ENCODE data around the gene GRK4. TPM values are rescaled to one million over a fixed set of nuclear protein-coding genes. Genes with fewer than 3 reads are reported as not detected.

GRK4 gene
- total RNA-seq, 1 experiment from 2014 or later: 3.8 TPM

DNA sequence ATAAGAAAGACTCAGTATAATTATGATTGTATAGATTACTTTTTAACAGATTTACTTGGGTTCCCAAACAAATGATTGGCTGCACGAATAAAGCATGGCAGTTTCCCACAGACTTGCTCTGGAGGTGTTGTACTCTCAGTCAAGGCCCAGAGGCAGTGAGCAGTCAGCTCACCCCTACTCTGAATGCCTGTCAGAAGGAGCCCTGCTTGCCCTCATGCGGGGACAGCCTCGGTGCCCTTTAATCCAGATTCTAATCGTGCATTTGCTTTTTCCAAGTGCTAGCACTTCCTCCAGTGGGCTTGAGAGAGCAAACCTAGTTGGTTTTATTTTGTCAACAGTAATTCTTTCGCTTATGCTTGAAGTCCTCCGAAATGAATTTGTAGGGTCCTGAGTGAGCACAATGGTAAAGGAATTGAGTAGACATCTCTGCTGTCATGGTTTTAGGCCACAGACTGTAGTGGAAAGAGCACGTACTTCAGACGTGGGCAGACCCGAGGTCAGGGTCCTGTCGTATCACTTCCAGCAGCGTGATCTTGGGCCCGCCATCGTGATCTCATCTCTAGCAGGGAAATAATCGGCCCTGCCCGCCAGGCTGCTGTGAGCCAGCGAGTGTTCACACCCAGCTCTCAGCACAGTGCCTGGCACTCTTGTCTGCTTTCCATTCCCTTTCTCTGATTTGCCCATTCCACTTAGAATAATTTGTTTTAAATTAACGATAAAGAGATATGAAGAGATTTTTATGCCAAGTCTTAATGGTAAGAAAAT is 48.3 kb downstream of the GRK4 start:
- no peaks in the 10 kb centered on the region for H4K20me1 ChIP-seq (ENCODE audit: insufficient read depth, low read depth, low read length)
- no peak overlapping the region for H2AFZ ChIP-seq (ENCODE audit: low read length)
- no peaks in the 10 kb centered on the region for H3K9me3 ChIP-seq (ENCODE audit: low read length)
- H3K27ac ChIP-seq (ENCODE audit: low read length): no peak overlapping the region
- no peak overlapping the region for H3K4me2 ChIP-seq (ENCODE audit: low read depth, low read length, poor library complexity, severe bottlenecking)
- no peak for DNase-seq
- no peaks in the 10 kb centered on the region for H3K9me2 ChIP-seq (replicated peaks; ENCODE audit: insufficient read depth, low read length)
- no peak overlapping the region for H3K9ac ChIP-seq (ENCODE audit: low read length)
- no peak overlapping the region for H3K4me3 ChIP-seq (ENCODE audit: low read length)
- no peaks in the 10 kb centered on the region for H3K79me2 ChIP-seq (ENCODE audit: low read length)
- no peaks in the 10 kb centered on the region for H3K4me1 ChIP-seq (ENCODE audit: low read length)
- H3K36me3 ChIP-seq (ENCODE audit: insufficient read depth, low read length): no peaks in the 10 kb centered on the region
- H3K27me3 ChIP-seq (ENCODE audit: low read length): no peaks in the 10 kb centered on the region

GRCh38 chr4:3013323-3013722 is 50.0 kb downstream of the GRK4 start:
- Histone ChIP-seq H3K4me1 (ENCODE audit: low read length) (peaks cover 7% of the 10 kb centered on the region), H3K9me2 (replicated peaks; ENCODE audit: insufficient read depth, low read length) (no peaks in the 10 kb centered on the region), H3K4me2 (ENCODE audit: low read depth, low read length, poor library complexity, severe bottlenecking) (no peak overlapping the region), H3K9me3 (ENCODE audit: low read length) (no peaks in the 10 kb centered on the region), H3K36me3 (ENCODE audit: insufficient read depth, low read length) (no peaks in the 10 kb centered on the region), H3K27me3 (ENCODE audit: low read length) (no peaks in the 10 kb centered on the region), H2AFZ (ENCODE audit: low read length) (no peak overlapping the region), H3K27ac (ENCODE audit: low read length) (no peak overlapping the region), H3K9ac (ENCODE audit: low read length) (no peak overlapping the region), H3K79me2 (ENCODE audit: low read length) (no peaks in the 10 kb centered on the region), H3K4me3 (ENCODE audit: low read length) (no peak overlapping the region), H4K20me1 (ENCODE audit: insufficient read depth, low read depth, low read length) (no peaks in the 10 kb centered on the region)
- no peak for DNase-seq

- H3K9me3 ChIP-seq (ENCODE audit: low read length): no peaks in the 10 kb centered on the region
- H4K20me1 ChIP-seq (ENCODE audit: insufficient read depth, low read depth, low read length): no peaks in the 10 kb centered on the region
- no peak for DNase-seq
- no peak overlapping the region for H3K4me3 ChIP-seq (ENCODE audit: low read length)
- no peak overlapping the region for H3K4me2 ChIP-seq (ENCODE audit: low read depth, low read length, poor library complexity, severe bottlenecking)
- peaks cover 13% of the 10 kb centered on the region for H3K4me1 ChIP-seq (ENCODE audit: low read length)
- H3K79me2 ChIP-seq (ENCODE audit: low read length): no peaks in the 10 kb centered on the region
- no peaks in the 10 kb centered on the region for H3K27me3 ChIP-seq (ENCODE audit: low read length)
- H2AFZ ChIP-seq (ENCODE audit: low read length): no peak overlapping the region
- no peak overlapping the region for H3K9ac ChIP-seq (ENCODE audit: low read length)
- no peaks in the 10 kb centered on the region for H3K36me3 ChIP-seq (ENCODE audit: insufficient read depth, low read length)
- no peak overlapping the region for H3K27ac ChIP-seq (ENCODE audit: low read length)
- H3K9me2 ChIP-seq (replicated peaks; ENCODE audit: insufficient read depth, low read length): no peaks in the 10 kb centered on the region
Observed at GRCh38 chr4:3013839-3014350, 50.5 kb downstream of the GRK4 start.

DNA sequence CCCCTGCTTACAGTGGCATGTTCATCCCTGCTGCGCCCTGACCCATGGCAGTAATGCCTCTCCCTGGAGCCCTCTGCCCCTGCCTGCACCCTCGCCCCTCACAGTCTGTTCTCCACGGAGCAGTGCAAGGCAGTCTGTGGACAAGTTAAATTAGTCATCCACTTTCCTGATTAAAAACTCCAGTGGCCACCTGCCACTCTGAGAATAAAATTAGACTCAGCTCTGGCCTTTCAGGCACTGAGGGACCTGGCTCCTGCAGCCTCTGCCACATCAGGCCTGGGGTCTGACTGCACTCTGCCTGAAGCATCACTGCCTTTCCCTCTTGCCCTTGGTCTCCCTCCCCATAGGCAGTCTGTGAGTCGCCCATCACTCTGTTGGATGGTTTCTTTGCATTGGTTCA is 53.6 kb downstream of the GRK4 start:
- H3K27me3 ChIP-seq (ENCODE audit: low read length): no peaks in the 10 kb centered on the region
- H3K9ac ChIP-seq (ENCODE audit: low read length): no peak overlapping the region
- H3K4me2 ChIP-seq (ENCODE audit: low read depth, low read length, poor library complexity, severe bottlenecking): no peak overlapping the region
- no peak for DNase-seq
- no peaks in the 10 kb centered on the region for H3K9me3 ChIP-seq (ENCODE audit: low read length)
- peaks cover 21% of the 10 kb centered on the region for H3K4me1 ChIP-seq (ENCODE audit: low read length)
- H3K4me3 ChIP-seq (ENCODE audit: low read length): no peak overlapping the region
- no peak overlapping the region for H2AFZ ChIP-seq (ENCODE audit: low read length)
- no peaks in the 10 kb centered on the region for H3K36me3 ChIP-seq (ENCODE audit: insufficient read depth, low read length)
- no peaks in the 10 kb centered on the region for H4K20me1 ChIP-seq (ENCODE audit: insufficient read depth, low read depth, low read length)
- H3K79me2 ChIP-seq (ENCODE audit: low read length): no peaks in the 10 kb centered on the region
- H3K27ac ChIP-seq (ENCODE audit: low read length): no peak overlapping the region
- no peaks in the 10 kb centered on the region for H3K9me2 ChIP-seq (replicated peaks; ENCODE audit: insufficient read depth, low read length)

DNA sequence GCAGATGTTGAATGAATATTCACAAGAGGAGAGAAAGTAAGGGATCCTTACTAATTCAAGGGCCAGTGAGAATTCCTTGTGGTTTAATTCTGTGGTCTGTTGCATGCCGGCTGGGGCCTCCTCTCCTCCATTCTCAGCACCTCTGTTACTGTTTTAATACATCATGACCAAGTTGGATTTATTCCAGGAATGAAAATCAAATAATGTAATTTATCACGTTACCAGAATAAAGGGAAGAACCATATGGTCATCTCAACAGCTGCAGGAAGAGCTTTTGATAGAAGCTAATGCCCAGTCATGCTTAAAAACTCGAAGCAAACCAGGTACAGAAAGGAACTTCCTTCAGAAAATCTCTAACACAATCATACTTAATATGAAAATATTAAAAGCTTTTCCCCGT is 54.1 kb downstream of the GRK4 start:
- no peaks in the 10 kb centered on the region for H4K20me1 ChIP-seq (ENCODE audit: insufficient read depth, low read depth, low read length)
- peaks cover 21% of the 10 kb centered on the region for H3K4me1 ChIP-seq (ENCODE audit: low read length)
- H3K36me3 ChIP-seq (ENCODE audit: insufficient read depth, low read length): no peaks in the 10 kb centered on the region
- H2AFZ ChIP-seq (ENCODE audit: low read length): no peak overlapping the region
- no peak for DNase-seq
- no peak overlapping the region for H3K27ac ChIP-seq (ENCODE audit: low read length)
- H3K9me2 ChIP-seq (replicated peaks; ENCODE audit: insufficient read depth, low read length): no peaks in the 10 kb centered on the region
- no peak overlapping the region for H3K4me2 ChIP-seq (ENCODE audit: low read depth, low read length, poor library complexity, severe bottlenecking)
- H3K9ac ChIP-seq (ENCODE audit: low read length): no peak overlapping the region
- H3K27me3 ChIP-seq (ENCODE audit: low read length): no peaks in the 10 kb centered on the region
- H3K79me2 ChIP-seq (ENCODE audit: low read length): no peaks in the 10 kb centered on the region
- H3K4me3 ChIP-seq (ENCODE audit: low read length): no peak overlapping the region
- H3K9me3 ChIP-seq (ENCODE audit: low read length): no peaks in the 10 kb centered on the region

DNA sequence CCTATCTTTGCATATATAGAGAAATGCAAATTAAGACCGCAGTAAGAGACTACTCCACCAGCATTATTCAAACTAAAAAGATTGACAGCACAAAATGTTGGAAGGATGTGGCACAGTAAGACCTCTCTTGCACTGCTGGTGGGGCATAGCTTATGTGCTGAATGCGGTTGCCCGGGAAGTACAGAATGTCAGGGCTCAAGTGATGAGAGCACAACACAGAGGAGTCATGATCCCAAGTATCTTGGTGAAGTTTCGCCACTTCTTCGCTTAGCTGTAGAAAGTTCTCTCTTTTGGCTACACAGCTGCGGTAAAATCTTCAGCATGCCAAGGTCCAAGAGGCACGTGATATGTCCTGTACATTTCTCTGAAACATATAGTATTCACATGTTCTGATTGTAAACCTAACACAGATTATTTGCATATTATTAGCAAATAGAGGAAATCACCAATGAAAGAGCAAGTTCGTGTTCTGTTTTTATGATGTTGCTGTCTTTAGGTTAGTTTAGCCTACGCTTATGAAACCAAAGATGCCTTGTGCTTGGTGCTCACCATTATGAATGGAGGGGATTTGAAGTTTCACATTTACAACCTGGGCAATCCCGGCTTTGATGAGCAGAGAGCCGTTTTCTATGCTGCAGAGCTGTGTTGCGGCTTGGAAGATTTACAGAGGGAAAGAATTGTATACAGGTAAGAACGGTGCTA is 55.9 kb downstream of the GRK4 start:
- peak; percentile 54 for DNase-seq
- no peaks in the 10 kb centered on the region for H3K9me3 ChIP-seq (ENCODE audit: low read length)
- H3K9ac ChIP-seq (ENCODE audit: low read length): no peak overlapping the region
- peak overlapping the region; percentile 38 for H3K4me2 ChIP-seq (ENCODE audit: low read depth, low read length, poor library complexity, severe bottlenecking)
- H3K79me2 ChIP-seq (ENCODE audit: low read length): no peaks in the 10 kb centered on the region
- 0 out of 2 replicates have a peak overlapping the region, but pooled peaks have one; percentile 9 for H3K4me3 ChIP-seq (ENCODE audit: low read length)
- H3K4me1 ChIP-seq (ENCODE audit: low read length): peaks cover 21% of the 10 kb centered on the region
- no peaks in the 10 kb centered on the region for H4K20me1 ChIP-seq (ENCODE audit: insufficient read depth, low read depth, low read length)
- no peak overlapping the region for H3K27ac ChIP-seq (ENCODE audit: low read length)
- no peaks in the 10 kb centered on the region for H3K27me3 ChIP-seq (ENCODE audit: low read length)
- no peak overlapping the region for H2AFZ ChIP-seq (ENCODE audit: low read length)
- H3K36me3 ChIP-seq (ENCODE audit: insufficient read depth, low read length): no peaks in the 10 kb centered on the region
- no peaks in the 10 kb centered on the region for H3K9me2 ChIP-seq (replicated peaks; ENCODE audit: insufficient read depth, low read length)

GRCh38 chr4:3021127-3021526 is 57.8 kb downstream of the GRK4 start:
- no peaks in the 10 kb centered on the region for H3K9me3 ChIP-seq (ENCODE audit: low read length)
- DNase-seq: no peak
- no peaks in the 10 kb centered on the region for H3K79me2 ChIP-seq (ENCODE audit: low read length)
- H3K9ac ChIP-seq (ENCODE audit: low read length): no peak overlapping the region
- H3K4me2 ChIP-seq (ENCODE audit: low read depth, low read length, poor library complexity, severe bottlenecking): no peak overlapping the region
- H4K20me1 ChIP-seq (ENCODE audit: insufficient read depth, low read depth, low read length): no peaks in the 10 kb centered on the region
- H3K27me3 ChIP-seq (ENCODE audit: low read length): no peaks in the 10 kb centered on the region
- peaks cover 21% of the 10 kb centered on the region for H3K4me1 ChIP-seq (ENCODE audit: low read length)
- H3K4me3 ChIP-seq (ENCODE audit: low read length): no peak overlapping the region
- no peak overlapping the region for H3K27ac ChIP-seq (ENCODE audit: low read length)
- no peak overlapping the region for H2AFZ ChIP-seq (ENCODE audit: low read length)
- no peaks in the 10 kb centered on the region for H3K9me2 ChIP-seq (replicated peaks; ENCODE audit: insufficient read depth, low read length)
- no peaks in the 10 kb centered on the region for H3K36me3 ChIP-seq (ENCODE audit: insufficient read depth, low read length)

- no peaks in the 10 kb centered on the region for H3K36me3 ChIP-seq (ENCODE audit: insufficient read depth, low read length)
- H3K9me3 ChIP-seq (ENCODE audit: low read length): no peaks in the 10 kb centered on the region
- DNase-seq: no peak
- no peak overlapping the region for H3K27ac ChIP-seq (ENCODE audit: low read length)
- H2AFZ ChIP-seq (ENCODE audit: low read length): no peak overlapping the region
- H3K4me2 ChIP-seq (ENCODE audit: low read depth, low read length, poor library complexity, severe bottlenecking): no peak overlapping the region
- H3K4me1 ChIP-seq (ENCODE audit: low read length): peaks cover 21% of the 10 kb centered on the region
- no peaks in the 10 kb centered on the region for H4K20me1 ChIP-seq (ENCODE audit: insufficient read depth, low read depth, low read length)
- no peaks in the 10 kb centered on the region for H3K9me2 ChIP-seq (replicated peaks; ENCODE audit: insufficient read depth, low read length)
- H3K79me2 ChIP-seq (ENCODE audit: low read length): no peaks in the 10 kb centered on the region
- no peak overlapping the region for H3K9ac ChIP-seq (ENCODE audit: low read length)
- no peak overlapping the region for H3K4me3 ChIP-seq (ENCODE audit: low read length)
- H3K27me3 ChIP-seq (ENCODE audit: low read length): no peaks in the 10 kb centered on the region
Observed at GRCh38 chr4:3021627-3022026, 58.3 kb downstream of the GRK4 start.
